Measurements from ENCODE around the gene SCMH1.

DNA sequence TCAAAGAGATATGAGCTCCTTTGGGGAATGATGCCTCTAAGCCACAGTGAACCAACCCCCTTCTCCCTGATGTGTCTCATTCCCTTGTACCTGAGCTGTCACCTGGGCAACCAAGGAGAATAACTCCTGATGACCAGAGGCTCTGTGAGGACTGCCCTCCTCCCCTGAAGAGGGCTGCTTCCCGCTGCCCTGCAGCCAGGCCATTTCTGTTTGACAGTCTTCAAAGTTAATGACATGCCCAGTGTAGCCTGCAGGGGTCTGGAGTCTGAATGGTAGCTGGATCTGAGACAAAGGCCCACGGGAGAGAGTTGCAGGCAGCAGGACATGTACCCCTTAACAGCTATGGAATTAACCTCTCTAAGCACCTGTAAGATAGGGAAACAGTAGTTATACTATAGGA lies 217.2 kb downstream of the SCMH1 start:
- TF ChIP-seq EZH2 (IDR thresholded peaks at IDR 0.05; ENCODE audit: borderline replicate concordance, low read depth, low read length, severe bottlenecking) (no peak), POLR2A (IDR thresholded peaks at IDR 0.05; ENCODE audit: low read depth, low read length) (peak; percentile 9), POLR2AphosphoS5 (IDR thresholded peaks at IDR 0.05; ENCODE audit: insufficient read depth, low read depth, low read length) (no peak)
- TF ChIP-seq, protein P1, sequence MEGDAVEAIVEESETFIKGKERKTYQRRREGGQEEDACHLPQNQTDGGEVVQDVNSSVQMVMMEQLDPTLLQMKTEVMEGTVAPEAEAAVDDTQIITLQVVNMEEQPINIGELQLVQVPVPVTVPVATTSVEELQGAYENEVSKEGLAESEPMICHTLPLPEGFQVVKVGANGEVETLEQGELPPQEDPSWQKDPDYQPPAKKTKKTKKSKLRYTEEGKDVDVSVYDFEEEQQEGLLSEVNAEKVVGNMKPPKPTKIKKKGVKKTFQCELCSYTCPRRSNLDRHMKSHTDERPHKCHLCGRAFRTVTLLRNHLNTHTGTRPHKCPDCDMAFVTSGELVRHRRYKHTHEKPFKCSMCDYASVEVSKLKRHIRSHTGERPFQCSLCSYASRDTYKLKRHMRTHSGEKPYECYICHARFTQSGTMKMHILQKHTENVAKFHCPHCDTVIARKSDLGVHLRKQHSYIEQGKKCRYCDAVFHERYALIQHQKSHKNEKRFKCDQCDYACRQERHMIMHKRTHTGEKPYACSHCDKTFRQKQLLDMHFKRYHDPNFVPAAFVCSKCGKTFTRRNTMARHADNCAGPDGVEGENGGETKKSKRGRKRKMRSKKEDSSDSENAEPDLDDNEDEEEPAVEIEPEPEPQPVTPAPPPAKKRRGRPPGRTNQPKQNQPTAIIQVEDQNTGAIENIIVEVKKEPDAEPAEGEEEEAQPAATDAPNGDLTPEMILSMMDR (IDR thresholded peaks at IDR 0.05; ENCODE audit: extremely low read depth in 1 of 2, insufficient read depth in 1 of 2, low read depth in 1 of 2, low read length in 2 of 2), result peak in 1 of 2 donors; percentile 2

All from endothelial cell of umbilical vein (primary cell).